Skeletal muscle satellite cell (primary cell): ENCODE data around the gene TNFSF4. TPM values are rescaled to one million over a fixed set of nuclear protein-coding genes. Genes with fewer than 3 reads are reported as not detected.
A peak's percentile ranks its signal among the peaks of the same experiment; 100 is the strongest.

Experiments used
- H3K27me3 ChIP-seq: 2 replicates; pipeline ENCODE4 v1.7.0; 2013; ENCODE audit warnings: low read length; ENCODE audit not compliant: control insufficient read depth, insufficient read depth
- H3K36me3 ChIP-seq: 2 replicates; pipeline ENCODE4 v1.7.0; 2013; ENCODE audit warnings: mild to moderate bottlenecking, control low read depth, low read length; ENCODE audit not compliant: insufficient read depth
- H3K4me1 ChIP-seq: 2 replicates; pipeline ENCODE4 v1.7.0; 2013; ENCODE audit warnings: low read length; ENCODE audit not compliant: control insufficient read depth, insufficient read depth
- H3K4me2 ChIP-seq: 2 replicates; pipeline ENCODE4 v1.7.0; 2013; ENCODE audit warnings: mild to moderate bottlenecking, low read length
- H3K4me3 ChIP-seq: 2 replicates; pipeline ENCODE4 v1.7.0; 2013; ENCODE audit warnings: low read length
- H3K9ac ChIP-seq: 2 replicates; pipeline ENCODE4 v1.7.0; 2013; ENCODE audit warnings: mild to moderate bottlenecking, low read depth, low read length, moderate library complexity
- H3K9me3 ChIP-seq: replicated peaks from 2 replicates; pipeline ENCODE4 v1.7.0; 2013; ENCODE audit warnings: mild to moderate bottlenecking, control low read depth, low read length
- total RNA-seq: library from RNA; depleted of rRNA; stranded (reverse); fragments of >200 nt; gene quantifications from 2 replicates; pipeline ENCODE4 v1.2.3, GENCODE V29; 2012; rRNA removed

The TNFSF4 gene, protein sequence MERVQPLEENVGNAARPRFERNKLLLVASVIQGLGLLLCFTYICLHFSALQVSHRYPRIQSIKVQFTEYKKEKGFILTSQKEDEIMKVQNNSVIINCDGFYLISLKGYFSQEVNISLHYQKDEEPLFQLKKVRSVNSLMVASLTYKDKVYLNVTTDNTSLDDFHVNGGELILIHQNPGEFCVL
- 2.3 and 4.4 TPM in 2 replicates for total RNA-seq

DNA sequence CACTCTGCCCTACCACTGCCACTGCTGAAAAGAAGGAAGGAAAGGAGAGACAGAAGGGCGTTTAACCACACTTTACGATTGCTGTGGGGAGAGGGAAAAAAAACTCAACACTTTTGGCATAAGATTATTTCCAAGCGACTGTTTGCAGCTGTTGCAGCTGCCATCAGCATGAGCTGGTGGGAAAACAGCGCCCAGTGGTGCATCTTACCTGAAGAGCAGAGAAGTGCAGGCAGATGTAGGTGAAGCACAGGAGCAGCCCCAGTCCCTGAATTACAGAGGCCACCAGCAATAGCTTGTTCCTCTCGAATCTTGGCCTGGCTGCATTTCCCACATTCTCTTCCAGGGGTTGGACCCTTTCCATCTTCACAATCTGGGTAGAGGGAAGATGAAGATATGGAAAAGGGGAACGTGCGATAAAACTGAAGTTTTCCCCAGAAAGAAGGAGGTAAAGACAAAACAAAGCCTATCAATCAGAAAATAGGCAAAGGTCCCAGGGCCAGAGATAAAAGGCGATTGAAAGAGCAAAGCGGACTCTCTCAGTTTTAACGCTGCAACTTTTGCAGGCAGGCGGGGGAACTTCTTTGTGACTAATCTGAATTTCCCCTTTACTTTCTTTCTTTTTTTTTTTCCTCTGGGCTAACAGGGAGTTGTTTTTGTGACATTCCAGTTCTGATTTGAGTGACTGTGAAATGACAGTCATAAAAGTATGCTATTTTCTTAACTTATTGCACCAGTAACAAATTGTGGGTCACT is at the start of gene TNFSF4:
Gene TNFSF4, minus strand, starts transcription at position 516 of the 753 bp plus-strand sequence. Its CDS starts 155 bp downstream, at position 361.
- Histone ChIP-seq H3K9me3 (no peaks in the 10 kb centered on the region), H3K4me3 (peak within 1 kb of the TSS; percentile 47), H3K36me3 (no peaks in the 10 kb centered on the region), H3K9ac (peak within 1 kb of the TSS; percentile 38), H3K4me2 (peak within 1 kb of the TSS; percentile 64), H3K4me1 (peaks cover 43% of the 10 kb centered on the region), H3K27me3 (no peaks in the 10 kb centered on the region)

DNA sequence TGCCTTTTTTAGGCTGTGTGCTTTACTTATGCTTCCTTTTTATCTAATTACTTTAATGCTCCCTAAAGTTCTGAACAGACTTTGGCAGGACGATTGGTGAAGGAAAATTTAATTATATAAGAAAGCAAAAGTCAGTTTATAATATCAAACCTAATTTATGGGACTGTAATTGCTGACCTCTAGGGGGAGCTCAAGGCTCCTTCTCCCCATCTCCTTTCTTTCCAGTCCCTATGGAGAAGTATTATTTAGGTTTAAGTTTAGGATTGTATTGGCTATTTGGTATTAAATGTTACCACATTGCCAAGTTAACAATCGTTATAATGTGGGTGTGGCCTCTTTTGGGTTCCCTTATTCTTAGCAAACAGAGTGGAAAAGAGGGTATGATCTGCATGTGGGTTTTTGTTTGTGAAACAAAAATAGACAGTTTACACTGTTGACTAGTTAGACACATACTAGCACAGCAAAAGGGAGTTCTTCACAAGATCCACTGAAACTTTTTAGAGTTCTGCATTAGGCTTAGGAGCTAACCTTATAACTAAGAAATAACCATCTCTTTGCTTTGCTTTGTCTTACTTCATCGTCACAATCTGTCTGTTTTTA is 48.2 kb upstream of the TNFSF4 start:
- no peak overlapping the region for H3K4me2 ChIP-seq

DNA sequence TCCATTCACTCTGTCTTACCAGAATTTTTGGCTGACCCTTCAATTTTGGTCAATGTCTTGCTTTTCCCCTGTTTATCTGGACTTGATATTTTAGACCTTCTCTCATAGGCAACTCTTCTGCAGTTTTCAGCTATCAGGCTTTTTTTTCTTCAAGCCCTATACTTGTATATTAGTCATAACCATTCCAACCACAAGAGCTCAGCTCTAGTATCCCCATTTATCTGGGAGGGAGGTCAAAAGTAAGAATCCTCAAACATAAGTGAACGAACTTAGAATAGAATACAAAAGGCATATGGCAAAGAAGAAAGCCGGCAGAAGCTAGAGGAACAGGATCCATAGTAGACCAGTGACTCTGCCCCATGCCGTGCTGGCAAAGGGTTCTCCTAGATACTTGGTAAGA is 45.9 kb upstream of the TNFSF4 start:
- no peaks in the 10 kb centered on the region for H3K9me3 ChIP-seq
- no peak overlapping the region for H3K9ac ChIP-seq
- no peaks in the 10 kb centered on the region for H3K36me3 ChIP-seq

More for the DNA sequence above, 48.2 kb upstream of the TNFSF4 start:
- peaks cover 8% of the 10 kb centered on the region for H3K4me1 ChIP-seq
- H3K36me3 ChIP-seq: no peaks in the 10 kb centered on the region
- H3K27me3 ChIP-seq: no peaks in the 10 kb centered on the region
- H3K9ac ChIP-seq: no peak overlapping the region
- H3K4me3 ChIP-seq: no peak overlapping the region
- H3K9me3 ChIP-seq: no peaks in the 10 kb centered on the region

DNA sequence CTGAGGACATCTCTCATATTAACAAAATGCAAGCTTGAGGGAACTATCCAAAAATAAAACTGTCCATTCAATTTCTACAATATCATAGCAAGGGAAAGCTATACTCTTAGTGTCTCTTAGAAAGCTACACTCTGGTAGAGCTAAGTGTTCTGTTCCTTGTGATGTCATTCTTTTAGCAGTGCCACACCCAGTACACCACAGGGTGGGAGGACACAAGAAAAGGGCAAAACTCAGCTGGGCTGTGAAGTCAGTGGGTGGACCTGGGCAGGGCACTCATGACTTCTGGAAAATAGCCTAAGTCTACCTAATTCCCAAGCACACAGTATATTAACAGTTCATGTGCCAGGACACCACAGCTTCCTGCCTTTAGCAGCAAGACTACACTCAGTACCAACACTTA is 42.2 kb upstream of the TNFSF4 start:
- H3K4me1 ChIP-seq: peaks cover 8% of the 10 kb centered on the region
- no peaks in the 10 kb centered on the region for H3K9me3 ChIP-seq
- H3K4me3 ChIP-seq: no peak overlapping the region
- peak overlapping the region; percentile 1 for H3K4me2 ChIP-seq
- no peaks in the 10 kb centered on the region for H3K27me3 ChIP-seq
- H3K9ac ChIP-seq: no peak overlapping the region
- no peaks in the 10 kb centered on the region for H3K36me3 ChIP-seq

More for the DNA sequence above, 45.9 kb upstream of the TNFSF4 start:
- Histone ChIP-seq H3K27me3 (no peaks in the 10 kb centered on the region), H3K4me3 (no peak overlapping the region), H3K4me1 (peaks cover 13% of the 10 kb centered on the region), H3K4me2 (no peak overlapping the region)

DNA sequence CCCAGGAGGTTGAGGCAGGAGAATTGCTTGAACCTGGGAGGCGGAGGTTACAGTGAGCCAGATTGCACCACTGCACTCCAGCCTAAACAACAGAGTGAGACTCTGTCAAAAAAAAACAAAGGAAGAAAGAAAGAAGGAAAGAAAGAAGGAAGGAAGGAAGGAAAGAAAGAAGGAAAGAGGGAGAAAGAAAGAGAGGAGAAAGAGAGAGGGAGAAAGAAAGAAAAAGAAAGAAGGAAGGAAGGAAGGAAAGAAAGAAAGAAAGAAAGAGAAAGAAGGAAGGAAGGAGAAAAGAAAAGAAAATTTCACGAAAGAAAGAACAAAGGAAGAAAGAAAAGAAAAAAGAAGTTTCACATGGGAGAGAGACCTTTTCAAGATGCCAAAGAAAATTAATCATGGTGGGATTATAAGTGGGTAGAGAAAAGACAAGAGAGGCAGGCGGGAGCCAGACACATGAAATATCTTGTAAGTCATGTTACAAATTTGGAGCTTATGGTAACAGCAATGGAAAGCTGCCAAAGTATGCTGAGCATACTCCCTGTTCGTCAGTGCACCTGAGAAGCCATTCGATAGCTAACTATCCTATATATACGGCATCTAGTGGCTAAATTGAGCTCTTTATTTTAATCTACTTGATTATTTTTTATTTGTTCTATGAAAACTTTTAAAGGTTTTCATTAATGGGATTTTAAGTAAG is 41.3 kb upstream of the TNFSF4 start:
- Histone ChIP-seq H3K4me2 (no peak overlapping the region), H3K4me1 (peaks cover 8% of the 10 kb centered on the region), H3K27me3 (no peaks in the 10 kb centered on the region), H3K36me3 (no peaks in the 10 kb centered on the region), H3K4me3 (no peak overlapping the region), H3K9ac (no peak overlapping the region), H3K9me3 (peaks cover 4% of the 10 kb centered on the region)

DNA sequence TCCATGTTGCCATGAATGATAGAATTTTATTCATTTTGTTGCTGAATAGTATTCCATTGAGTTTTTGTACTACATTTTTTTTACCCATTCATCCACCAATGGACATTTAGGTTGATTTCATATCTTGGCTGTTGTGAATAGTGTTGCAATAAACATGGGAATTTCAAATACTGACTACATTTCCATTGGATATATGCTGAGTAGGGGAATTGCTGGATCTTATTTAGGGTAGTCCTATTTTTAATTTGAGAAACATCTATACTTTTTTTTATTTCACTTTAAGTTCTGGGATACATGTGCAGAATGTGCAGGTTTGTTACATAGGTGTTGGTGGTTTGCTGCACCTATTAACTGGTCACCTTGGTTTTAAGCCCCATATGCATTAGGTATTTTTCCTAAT is 38.8 kb upstream of the TNFSF4 start:
- Histone ChIP-seq H3K36me3 (no peaks in the 10 kb centered on the region), H3K4me1 (peaks cover 8% of the 10 kb centered on the region), H3K4me3 (no peak overlapping the region), H3K27me3 (no peaks in the 10 kb centered on the region), H3K9ac (no peak overlapping the region), H3K9me3 (peaks cover 5% of the 10 kb centered on the region), H3K4me2 (no peak overlapping the region)

DNA sequence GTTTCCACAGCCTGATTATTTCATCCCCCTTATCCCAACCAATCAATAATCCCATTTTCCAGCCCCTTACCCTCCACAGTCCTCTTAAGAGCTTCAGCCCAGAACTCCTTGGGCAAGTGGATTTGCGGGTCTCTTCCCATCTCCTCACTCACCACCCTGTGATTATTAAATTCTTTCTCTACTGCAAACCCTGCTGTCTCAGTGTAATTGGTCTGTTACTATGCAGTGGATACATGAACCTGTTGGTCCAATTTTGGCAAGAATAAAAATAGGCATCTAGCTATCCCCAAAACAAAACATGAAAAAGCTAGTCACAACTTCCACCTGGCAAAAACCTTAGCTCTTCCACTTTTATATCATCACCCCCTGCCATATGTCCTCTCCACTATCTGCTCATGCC is 36.2 kb upstream of the TNFSF4 start:
- Histone ChIP-seq H3K27me3 (no peaks in the 10 kb centered on the region), H3K4me2 (no peak overlapping the region), H3K9me3 (peaks cover 5% of the 10 kb centered on the region), H3K4me1 (no peaks in the 10 kb centered on the region), H3K36me3 (no peaks in the 10 kb centered on the region), H3K9ac (no peak overlapping the region), H3K4me3 (no peak overlapping the region)

DNA sequence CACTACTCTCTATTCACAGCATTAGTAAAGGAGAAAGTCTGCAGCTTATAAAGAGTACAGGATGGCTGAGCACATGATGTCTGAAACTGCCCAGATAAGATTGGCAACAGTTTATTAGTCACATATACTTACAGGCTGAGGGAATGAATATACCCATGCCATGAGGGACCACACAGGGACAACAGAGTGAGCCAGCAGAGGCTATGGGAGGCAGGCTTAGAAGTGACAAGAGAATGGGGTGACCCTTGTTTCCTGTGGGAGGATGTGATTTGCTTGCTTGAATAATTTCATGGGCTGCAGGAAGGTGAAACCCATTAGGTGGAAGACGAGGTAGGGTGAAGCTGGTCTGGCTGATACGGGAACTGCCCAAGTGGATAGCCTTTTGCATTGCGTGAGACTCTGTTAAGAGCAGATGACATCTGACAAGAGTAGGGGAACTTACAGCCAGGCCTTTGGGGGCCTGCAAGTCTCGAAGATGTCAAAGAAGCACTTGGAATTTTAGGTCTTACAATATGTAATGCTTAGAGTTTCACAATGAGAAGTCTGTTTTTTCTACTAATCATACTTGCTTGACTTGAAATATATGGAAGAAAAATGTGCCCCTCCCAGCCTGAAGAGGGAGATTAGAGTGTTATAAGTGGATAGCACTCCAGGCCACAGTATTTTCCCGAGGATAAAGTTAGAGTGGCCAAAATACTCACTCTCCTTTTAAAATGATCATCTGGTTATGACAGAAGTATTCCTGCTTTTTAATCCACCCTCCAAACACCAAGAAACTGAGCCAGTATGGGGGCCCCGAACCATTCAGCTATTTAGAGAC is 34.6 kb upstream of the TNFSF4 start:
- no peak overlapping the region for H3K4me2 ChIP-seq
- no peak overlapping the region for H3K4me3 ChIP-seq
- peaks cover 5% of the 10 kb centered on the region for H3K9me3 ChIP-seq
- no peaks in the 10 kb centered on the region for H3K4me1 ChIP-seq
- no peak overlapping the region for H3K9ac ChIP-seq
- H3K27me3 ChIP-seq: no peaks in the 10 kb centered on the region
- H3K36me3 ChIP-seq: no peaks in the 10 kb centered on the region

DNA sequence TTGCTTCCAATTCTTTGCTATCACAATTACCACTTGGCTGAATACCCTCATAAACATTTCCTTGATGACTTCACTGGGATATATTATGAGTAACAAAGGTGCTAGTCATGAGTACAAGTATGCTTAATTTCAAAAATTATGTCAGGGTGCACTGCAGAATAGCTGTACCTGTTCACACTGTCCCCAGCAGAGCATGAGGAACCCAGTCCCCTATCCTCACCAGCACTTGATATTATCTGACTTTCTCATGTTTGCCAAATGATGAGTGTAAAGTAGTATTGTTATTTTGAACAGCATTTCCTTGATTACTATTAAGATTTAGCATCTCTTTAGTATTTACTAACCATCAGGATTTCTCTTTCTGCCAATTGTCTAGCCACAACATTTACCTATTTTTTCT is 33.5 kb upstream of the TNFSF4 start:
- Histone ChIP-seq H3K4me3 (no peak overlapping the region), H3K4me1 (no peaks in the 10 kb centered on the region), H3K9ac (no peak overlapping the region)

DNA sequence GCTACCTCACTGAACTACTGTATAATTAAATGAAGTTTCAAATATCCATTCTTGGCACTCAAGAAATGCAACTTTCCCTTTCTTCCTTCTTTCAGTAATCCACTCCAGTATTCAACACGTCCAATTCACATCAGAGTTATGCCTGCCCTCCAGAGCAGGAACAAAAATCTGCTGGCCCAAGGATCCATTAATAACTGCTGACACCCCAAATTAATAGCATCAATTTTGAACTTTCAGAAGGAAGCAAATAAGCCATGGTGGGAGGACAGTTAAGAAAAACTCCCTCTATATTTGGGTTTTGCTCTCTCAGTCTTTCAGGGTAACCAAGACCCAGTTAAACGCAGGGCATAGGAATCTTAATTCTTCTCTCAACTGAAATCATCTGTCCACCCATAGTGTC is 31.9 kb upstream of the TNFSF4 start:
- Histone ChIP-seq H3K9ac (no peak overlapping the region), H3K9me3 (peaks cover 5% of the 10 kb centered on the region), H3K4me2 (no peak overlapping the region), H3K4me3 (no peak overlapping the region), H3K4me1 (no peaks in the 10 kb centered on the region), H3K36me3 (no peaks in the 10 kb centered on the region), H3K27me3 (no peaks in the 10 kb centered on the region)

More for the DNA sequence above, 33.5 kb upstream of the TNFSF4 start:
- peaks cover 5% of the 10 kb centered on the region for H3K9me3 ChIP-seq
- H3K4me2 ChIP-seq: no peak overlapping the region
- H3K27me3 ChIP-seq: no peaks in the 10 kb centered on the region
- no peaks in the 10 kb centered on the region for H3K36me3 ChIP-seq

DNA sequence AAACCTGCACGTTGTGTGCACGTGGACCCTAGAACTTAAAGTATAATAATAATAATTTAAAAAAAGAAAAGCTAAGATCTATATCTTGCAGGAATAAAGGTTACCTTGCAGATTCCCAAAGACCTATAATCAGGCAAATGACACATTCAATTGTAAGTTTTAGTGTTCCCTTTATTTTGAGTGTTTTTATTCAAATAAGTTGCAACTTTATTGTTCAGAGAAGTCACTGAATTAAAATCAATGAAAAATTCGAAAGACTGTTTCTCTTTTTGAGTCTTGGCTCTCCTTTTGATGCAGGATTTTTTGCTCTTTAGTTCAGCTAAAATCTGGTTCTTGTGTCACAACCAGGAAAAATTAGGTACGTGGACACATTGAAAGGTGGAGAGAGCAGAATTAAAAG is 27.8 kb upstream of the TNFSF4 start:
- Histone ChIP-seq H3K9me3 (no peaks in the 10 kb centered on the region), H3K9ac (no peak overlapping the region), H3K4me1 (no peaks in the 10 kb centered on the region), H3K4me2 (no peak overlapping the region), H3K4me3 (no peak overlapping the region), H3K27me3 (no peaks in the 10 kb centered on the region), H3K36me3 (no peaks in the 10 kb centered on the region)
